HG02798 (cell line): ENCODE measurements around the gene DRC1.

Experiments
- ATAC-seq: cut with Tn5 transposase; IDR thresholded peaks from one replicate; pipeline ENCODE4 v1.9.1; 2021; ENCODE audit warnings: mild to moderate bottlenecking; ENCODE audit not compliant: unreplicated experiment, poor library complexity

Gene DRC1

DNA sequence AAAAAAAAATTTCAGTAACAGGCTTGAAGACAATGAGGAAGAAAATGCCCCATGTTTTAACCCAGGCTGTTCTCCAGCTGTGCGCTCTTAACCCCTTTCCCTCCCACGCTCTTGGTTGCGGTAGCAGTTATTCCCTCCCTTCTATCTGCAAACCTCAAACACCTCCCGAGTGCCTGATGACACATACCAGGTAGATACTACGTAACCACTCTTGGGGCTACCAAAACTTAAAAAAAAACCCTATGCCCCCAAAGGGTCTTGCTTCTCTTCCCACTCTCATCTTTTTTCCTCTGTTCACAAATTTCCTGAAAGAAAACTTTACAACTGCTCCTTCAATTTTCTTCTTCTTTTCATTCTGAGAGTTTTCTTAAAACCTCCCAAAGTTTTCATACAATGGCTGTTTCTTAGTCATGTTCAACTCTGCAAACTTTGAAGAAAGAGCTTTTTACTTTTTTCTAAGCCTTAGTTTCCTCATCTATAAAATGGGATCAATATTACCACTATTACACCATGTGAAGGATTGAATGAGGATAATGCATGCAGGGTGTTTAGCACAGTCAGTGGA, 4.9 kb upstream of the DRC1 start:
- no peak for ATAC-seq

DNA sequence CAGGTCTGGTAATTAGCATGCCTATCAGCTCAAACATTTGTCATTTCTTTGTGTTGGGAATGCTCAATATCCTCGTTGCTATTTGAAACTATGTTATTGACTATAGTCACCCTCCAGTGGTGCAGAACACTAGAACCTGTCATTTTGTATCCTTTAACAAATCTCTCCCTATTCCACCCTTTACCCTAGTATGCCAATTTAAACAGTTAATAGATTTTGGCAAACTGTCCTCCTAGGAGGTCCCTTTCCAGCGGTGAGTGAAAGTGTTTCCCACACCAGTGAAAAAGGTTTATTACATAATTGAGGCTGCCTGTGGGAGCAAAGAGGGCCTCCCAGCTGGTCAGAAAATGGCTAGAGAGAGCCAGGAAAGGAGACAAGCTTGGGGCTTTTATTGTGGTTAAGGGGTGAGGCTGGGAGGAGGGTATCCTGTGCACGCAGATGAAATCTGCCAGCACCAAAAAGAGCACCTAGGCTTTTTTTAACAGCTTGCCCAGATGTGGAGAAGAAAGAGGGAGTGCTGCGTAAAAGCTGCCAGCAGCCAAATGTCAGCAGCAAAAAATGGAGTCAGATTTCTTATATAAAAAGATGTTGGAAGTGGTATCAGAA, 1.8 kb upstream of the DRC1 start:
- ATAC-seq, result no peak

GRCh38 chr2:26400723-26401122, 997 bp upstream of the DRC1 start:
- no peak for ATAC-seq

GRCh38 chr2:26407526-26407925, 5.8 kb downstream of the DRC1 start:
- no peak for ATAC-seq

DNA sequence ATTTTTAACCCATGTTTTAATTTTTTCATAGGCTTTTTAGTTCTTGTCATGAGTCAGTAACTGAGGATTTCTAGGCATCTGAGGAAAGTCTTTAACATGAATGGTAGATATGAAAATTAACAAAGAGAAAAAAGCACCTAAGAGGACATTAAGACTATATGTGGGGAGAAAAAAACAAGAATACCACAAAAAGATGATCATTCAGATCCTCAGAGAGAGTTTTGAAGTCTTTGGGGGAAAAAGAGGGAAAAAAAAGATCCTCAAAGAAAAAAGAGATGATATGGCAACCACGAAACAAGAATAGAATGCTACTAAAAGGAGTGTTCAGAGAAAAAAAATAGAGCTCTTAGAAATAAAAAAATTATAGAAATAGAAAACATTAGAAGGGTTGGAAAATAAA, 8.1 kb downstream of the DRC1 start:
- no peak for ATAC-seq

- no peak for ATAC-seq
These were observed 9.1 kb downstream of the DRC1 start for GRCh38 chr2:26410764-26411243.

- no peak for ATAC-seq
These were observed 9.7 kb downstream of the DRC1 start for GRCh38 chr2:26411419-26411818.

GRCh38 chr2:26412091-26412673, 10.5 kb downstream of the DRC1 start:
- peak; percentile 41 for ATAC-seq

GRCh38 chr2:26414311-26414710, 12.6 kb downstream of the DRC1 start:
- no peak for ATAC-seq

DNA sequence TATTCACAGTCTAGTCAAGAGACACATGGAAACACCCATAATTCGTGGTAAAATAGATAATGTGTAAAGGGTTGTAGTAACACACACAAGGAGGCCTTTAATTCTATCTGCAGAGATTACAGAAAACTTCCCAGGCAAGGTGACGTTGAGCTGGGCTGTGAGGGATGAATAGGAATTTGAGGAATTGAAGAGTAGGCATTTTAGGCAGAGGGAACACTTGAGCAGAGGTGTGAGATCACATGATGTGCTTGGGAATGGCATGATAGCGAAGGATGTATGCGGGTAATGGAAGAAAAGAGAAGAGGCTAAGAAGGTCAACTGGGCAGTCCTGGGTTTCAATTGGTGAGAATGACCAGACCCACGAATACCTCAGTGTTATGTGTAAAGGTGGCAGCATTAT, 20.2 kb downstream of the DRC1 start:
- no peak for ATAC-seq

GRCh38 chr2:26422947-26423629, 21.4 kb downstream of the DRC1 start:
- no peak for ATAC-seq

DNA sequence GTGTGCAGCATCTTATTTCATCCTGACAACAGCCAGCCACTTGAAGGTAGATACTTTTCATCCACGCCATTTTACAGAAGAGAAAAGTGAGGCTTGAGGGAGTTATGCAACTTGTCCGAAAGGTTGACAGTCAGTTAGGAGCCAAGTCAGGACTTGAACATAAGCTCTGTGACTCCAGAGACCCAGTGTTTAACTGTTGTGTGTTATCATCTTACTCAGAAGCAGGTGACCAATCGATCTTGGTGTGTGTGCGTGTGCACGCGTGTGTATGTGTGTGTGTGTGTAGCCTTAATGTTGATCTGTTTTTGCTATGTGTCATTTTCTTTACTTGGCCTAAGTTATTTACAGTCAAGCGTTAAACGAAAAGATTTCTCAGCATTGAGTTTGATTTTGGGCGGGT, 22.0 kb downstream of the DRC1 start:
- no peak for ATAC-seq

- ATAC-seq, result no peak
These were observed 22.5 kb downstream of the DRC1 start for GRCh38 chr2:26424221-26424620.

GRCh38 chr2:26428846-26429245, 27.1 kb downstream of the DRC1 start:
- no peak for ATAC-seq

GRCh38 chr2:26429779-26430578, 28.3 kb downstream of the DRC1 start:
- no peak for ATAC-seq

DNA sequence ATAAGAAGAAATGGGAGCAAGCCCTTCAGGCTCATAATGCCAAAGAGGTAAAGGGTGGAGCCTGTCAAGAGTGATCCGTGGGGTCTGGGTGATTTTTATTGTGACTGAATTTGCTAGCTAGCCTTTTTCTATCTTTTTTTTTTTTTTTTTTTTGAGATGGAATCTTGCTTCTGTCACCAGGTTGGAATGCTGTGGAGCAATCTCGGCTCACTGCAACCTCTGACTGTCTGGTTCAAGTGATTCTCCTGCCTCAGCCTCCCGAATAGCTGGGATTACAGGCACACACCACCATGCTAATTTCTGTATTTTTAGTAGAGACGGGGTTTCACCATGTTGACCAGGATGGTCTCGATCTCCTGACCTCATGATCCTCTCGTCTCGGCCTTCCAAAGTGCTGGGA, 29.1 kb downstream of the DRC1 start:
- ATAC-seq, result no peak

DNA sequence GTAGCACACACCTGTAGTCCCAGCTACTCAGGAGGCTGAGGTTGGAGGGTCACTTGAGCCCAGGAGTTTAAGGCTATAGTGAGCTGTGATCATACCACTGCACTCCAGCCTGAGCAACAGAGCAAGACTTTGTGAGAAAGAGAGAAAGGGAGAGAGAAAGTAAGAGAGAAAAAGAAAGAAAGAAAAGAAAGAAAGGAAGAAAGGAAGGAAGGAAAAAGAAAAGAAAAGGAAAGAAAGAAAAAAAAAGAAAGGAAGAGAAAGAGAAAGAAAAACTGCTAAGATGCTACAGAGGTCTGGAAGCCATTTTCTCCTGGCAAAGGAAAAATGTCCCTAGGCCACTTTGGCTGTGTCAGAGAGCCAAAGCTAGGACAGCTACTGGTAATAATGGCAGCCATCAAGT, 30.6 kb downstream of the DRC1 start:
- no peak for ATAC-seq

GRCh38 chr2:26432859-26433258, 31.1 kb downstream of the DRC1 start:
- no peak for ATAC-seq

- no peak for ATAC-seq
These were observed 33.4 kb downstream of the DRC1 start for GRCh38 chr2:26435106-26435505.

- ATAC-seq, result no peak
These were observed 36.8 kb downstream of the DRC1 start for GRCh38 chr2:26438526-26438925.

GRCh38 chr2:26438926-26439325, 37.2 kb downstream of the DRC1 start:
- ATAC-seq, result no peak
